NCI-H345 (cell line): Measurements from ENCODE around the gene LIPA.
"Not testable (repeated sequence)": the region's sequence is repeated elsewhere in the genome, so short reads cannot be mapped to it uniquely, and the experiment has no call there.

Experiments used
- DNase-seq: peaks from one replicate; lab custom pipeline; 2025; lab: John Stamatoyannopoulos, UW

The LIPA gene

DNA sequence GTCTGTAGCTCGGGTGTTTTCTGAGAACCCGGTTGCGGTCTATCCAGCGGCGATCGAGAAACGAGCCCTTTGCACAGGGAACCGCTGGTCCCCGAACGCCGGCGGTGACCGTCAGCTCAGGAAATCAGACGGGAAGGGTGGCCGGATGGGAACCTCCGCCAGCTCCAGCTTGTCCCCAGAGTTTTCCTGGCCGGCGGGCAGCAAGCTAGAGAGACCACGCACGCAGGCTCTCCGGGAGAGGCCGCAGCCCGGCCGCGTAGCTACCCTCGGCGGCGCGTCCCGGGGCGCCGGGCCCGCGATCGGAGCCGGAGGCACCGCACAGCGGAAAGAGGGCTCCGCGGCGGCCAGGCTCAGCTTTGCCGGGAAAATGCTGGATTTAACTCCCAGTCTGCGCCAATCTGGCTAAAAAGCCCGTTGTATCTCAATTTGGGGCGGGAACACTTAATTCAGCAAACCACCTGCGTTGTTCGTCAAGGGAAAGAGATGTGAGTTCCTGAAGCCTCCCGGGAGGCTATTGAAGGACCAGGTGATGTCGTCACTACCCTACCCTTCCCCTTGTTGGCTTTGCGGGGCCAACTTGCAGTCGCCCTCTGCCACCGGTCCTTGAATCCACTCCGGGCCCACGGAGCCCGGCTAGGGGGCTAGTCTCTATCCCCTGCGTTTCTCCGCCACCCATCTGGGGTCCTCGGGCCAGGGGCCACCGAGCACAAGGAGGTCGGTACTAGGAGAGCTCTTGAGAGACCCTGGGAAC lies 43.6 kb downstream of the LIPA start:
- peak; percentile 12 for DNase-seq

DNA sequence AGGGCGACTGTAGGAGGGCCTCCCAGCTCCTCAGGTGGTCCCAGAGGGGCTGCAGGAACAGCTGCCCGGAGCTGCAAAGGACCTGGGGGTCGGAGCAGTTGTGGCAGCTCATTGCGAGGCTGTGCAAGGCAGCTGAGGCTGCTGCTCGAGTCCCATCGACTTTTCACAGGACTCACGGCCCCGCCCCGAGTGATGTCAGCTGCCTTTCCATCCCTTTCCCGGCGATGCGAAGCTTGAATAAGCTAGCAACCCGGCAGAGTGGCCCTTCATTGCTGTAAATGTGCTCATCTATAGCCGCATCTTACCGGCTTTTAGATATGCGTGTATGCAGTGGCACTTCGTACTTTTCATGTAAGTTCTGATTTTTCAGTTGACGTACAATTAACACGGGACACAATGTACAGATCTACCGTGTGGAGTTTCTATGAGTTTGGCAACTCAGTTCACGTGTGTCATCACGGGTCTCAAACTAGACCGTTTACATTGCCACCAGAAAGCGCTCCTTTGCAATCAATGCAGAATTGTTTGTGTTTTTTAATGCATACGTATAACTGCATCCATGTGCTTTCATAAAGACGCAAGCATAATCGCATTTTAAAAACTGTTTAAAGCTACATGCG lies 44.3 kb downstream of the LIPA start, which contains the start of gene CH25H:
Gene CH25H, minus strand, starts transcription at position 137 of the 620 bp plus-strand sequence. Its CDS starts 25 bp downstream, at position 112.
- DNase-seq, result peak; percentile 50

DNA sequence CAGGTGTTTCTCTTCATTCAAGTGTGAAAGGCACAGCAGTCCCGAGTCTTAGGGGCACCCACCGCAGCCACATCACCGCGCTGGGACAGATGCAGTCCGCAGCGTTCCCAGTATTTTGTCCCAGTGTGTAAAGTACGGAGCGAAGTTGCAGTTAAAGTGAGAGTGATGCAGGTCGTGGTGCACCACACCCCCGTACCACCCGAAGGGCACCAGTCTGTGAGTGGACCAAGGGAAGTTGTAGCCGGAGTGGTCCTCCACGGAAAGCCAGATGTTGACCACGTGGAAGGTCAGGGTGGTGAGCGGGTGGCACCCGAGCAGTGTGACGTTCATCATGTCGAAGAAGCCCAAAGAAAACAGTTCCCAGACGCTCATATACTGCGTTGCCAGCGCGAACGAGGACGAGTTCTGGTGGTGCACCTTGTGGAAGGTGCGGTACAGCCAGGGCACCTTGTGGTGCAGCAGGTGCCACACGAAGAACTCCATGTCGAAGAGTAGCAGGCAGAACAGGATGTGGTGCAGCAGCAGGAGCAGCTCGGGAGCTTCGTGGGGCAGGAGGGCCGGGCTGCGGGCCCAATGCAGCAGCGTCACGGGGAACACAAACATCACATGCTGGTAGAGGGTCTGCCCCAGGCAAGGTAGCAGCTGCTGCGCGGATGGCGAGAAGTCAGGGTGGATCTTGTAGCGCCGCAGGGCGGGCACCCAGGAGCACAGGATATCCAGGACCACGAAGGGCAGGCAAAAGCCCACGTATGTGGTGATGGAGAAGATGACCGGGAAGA lies 45.0 kb downstream of the LIPA start:
- peak; percentile 17 for DNase-seq

DNA sequence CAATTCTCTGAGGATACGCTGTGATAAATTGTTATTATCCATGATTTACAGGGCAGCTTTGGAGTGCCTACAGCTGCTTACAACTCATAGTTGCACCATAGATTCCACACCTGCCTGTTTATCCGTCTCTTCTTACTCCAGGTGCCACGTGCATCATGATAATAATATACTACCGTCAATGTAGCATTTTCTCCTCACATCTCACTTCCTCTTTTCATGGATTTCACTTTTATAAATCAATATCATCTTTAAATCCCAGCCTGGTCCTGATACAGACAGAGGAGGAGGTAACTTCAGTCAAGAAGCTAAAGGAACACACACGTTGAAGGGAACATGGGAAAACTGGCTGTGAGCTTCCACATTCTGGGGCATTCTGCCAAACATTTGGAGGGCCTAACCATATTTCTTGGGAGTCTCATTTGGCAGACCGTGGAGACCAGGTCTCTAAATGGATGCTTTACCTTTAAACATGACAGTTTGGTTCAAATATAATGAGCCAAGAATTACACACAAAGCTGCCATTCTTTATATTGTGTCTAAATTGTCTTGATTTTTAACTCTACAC lies 46.9 kb downstream of the LIPA start:
- DNase-seq, result no peak

DNA sequence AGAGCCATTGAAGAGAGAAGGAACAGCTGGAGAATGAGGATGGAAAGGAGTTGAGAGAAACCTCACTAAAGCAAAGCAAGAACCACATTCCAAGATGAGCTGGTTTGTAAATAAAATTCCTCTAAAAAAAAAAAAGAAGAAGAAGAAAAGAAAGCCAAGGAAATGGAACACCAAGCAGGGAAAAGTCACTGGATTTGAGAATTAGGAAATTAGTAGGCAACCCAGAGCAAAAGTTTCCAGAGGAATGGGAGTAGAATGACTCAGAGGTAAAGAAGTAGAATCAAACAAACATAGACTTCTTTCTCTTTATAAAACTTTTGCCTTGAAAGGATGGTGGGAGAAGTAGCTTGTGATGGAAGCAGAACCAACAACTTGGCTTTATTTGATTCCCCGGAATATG lies 48.3 kb downstream of the LIPA start:
- no peak for DNase-seq

DNA sequence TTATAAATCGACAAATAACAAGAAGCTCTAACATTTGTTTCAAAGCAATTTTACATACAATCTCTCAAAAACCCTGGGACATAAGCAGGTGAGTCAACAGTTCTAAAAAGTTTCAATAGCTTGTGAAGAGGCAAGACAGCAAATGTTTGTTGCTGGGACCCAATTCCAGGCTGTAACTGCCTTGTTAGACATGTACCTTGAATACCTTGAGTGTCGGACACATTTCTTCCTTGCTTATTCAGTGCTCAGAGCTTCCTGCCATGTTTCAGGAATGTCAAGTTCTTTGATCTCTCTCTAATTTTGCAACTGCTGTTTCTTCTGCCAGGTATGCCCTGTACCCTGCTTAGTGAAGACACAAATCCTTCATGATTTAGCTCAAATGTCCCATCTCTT lies 49.5 kb downstream of the LIPA start:
- DNase-seq, result no peak

DNA sequence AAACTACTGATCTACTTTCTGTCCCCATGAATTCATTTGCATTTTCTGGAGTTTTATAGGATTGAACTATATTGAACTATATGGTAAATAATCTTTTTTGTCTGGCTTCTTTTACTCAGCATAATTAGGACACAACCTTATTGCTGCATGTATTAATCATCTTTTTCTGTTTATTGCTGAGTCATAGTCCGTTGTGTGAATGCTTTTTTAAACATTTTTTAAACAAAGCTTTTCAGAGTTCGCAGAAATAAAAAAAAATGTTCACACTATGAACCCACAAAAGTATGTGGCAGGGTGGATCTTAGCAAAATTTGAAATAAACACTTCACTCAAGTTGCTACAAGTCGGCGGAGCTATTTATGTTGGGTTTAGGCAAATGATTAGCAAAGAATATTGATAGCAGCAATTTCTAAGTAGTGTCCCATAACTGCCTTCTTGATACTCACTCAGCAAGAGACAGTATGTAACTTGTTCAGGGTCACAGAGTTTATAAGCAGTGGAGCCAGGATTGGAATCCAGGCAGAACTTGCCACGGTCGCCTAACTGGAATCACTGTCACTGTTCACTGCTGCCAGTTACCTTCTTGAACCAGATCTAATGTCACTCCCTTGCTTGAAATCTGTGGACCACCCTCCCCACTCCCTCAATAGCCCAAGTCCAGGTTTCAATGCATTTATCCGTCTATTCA lies 50.1 kb downstream of the LIPA start:
- no peak for DNase-seq

DNA sequence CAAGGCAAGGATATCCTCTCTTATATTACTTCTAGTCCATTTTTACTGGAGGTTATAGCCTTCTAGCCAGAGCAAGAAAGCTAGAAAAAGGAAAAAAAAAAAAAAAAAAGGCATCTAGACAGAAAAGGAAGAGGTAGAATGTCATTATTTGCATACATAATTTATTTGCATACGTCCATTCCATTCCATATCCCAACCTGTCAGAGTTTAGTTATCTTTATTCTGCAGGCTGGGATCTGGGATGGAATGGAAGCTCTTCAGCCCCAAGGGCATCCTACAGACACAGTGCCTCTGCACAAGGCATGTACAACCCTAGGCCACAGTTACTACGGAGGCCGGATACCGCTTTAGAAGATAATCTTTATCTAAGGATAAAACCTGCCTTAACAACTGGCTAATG lies 54.1 kb downstream of the LIPA start:
- no peak for DNase-seq

DNA sequence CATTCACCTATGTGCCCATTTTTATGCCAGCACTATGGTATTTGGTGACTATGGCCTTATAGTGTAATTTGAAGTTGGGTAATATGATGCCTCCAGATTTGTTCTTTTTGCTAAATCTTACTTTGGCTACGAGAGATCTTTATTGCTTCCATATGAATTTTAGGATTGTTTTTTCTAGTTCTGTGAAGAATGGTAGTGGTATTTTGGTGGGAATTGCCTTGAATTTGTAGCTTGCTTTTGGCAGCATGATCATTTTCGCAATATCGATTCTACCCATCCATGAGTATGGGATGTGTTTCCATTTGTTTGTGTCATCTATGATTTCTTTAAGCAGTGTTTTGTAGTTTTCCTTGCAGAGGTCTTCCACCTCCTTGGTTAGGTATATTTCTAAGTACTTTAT lies 60.3 kb downstream of the LIPA start:
- not testable (repeated sequence) for DNase-seq

DNA sequence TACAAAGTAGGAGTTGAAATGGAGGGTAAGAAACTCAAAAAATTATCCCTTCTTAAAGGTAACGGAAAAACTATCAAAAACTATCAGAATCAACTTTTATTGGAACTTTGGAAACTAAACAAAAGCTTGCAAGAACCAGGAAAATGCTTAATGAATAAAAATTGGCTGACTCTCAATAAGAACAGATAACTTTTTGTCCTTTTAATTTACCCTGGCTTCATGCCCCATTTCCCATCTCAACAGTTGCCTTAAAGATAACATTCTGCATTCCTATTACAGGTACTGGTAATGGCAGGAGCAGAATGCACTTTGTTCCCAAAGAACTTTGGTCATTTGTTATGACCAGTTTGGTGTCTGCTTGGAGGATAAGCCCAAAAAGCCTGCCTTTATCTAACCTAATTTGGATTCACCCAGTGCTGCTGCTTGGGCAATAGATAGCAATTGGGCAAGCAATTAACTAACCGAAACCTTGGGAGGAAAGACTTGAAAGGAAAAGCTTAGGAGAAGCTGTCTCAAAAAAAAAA lies 62.3 kb downstream of the LIPA start:
- DNase-seq, result no peak

DNA sequence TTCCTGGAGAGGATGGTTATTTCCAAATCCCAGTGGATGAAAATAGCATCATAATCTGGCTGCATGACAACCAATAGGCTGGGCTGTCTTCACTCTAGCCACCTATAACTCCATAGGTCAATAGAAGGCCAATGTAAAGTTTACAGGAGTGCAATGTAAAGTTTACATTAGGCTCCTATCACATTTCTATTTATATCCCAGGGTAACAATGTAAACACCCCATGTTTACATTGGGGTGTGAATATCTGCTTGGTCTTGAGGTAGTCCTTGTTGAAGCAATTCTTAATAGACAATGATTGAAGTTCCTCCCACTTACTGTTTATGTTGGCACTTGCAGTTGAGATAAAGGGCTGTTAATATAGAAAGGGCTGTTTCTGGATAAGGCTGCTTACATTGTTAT lies 65.9 kb downstream of the LIPA start:
- peak; percentile 20 for DNase-seq

DNA sequence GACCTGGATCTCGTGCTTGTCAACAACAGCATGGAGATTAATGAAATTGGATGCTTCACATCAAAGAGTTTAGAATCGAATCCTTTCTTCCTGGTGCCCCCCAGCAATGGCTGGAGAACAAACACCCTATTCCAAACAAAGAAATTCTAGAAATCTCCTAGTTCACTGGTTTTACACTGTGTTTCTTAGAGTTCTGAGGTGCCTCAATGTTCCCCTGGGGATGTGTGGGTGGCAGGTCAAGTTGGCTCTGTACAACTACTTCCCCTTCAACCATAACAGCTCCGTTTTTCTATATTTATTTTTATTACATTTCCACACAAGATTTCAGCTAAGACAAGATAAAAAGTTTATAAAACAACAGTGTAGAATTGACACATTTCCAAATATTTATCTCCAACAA lies 66.9 kb downstream of the LIPA start:
- DNase-seq, result no peak

DNA sequence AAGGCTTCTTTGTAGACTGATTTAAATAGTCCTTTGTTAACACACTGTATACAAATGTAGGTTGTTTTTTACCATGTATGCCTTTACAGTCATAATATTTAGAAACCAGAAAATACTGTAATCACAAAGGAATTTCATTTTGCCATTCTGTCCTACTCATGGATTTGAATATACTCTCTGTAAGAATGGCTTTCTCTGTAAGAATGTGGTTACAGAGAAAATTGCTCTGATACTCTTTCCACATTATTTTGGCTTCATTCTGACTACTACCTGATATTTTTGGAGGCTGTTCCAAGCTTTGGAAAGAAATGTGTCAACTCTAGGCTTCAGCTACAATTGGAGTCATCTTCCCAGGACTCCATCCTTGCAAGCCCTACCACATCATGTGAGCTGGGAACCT lies 68.0 kb downstream of the LIPA start:
- no peak for DNase-seq

DNA sequence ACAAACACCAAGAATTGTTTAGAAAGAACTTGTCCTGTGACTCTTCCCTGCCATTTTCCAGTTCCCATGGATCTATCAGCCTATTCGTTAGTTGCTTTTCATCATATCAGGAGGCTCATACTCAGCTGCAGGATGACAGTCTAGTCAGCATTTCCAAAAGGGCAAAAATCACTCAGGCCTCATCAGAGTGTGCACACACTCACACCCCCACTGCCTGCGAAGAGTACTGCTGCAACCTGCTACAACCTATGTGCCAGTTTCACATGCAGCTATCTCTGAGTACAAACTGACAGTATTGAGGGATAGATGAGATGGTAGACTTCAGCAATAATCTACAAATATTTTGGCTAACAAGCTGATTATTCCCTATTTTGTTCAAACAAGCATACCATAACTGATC lies 68.7 kb downstream of the LIPA start:
- no peak for DNase-seq

DNA sequence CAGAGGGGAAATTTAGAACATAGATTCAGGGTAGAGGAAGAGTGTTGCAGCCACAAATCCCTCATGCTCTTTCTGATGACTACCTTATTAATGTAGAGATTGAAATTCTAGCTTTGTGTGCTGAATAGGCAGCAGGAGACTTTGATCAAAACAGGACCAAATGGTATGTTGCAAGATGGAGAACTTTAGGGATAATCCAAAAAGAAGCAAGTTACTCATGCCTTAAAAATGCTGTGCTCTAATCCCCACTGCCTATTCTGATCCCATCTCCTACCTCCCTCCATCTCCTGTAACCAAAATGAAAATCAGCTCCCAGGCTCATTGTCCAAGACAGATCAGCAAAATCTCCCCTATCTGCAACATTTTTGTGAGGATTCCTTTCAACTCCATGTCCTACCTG lies 75.8 kb downstream of the LIPA start:
- DNase-seq, result no peak

DNA sequence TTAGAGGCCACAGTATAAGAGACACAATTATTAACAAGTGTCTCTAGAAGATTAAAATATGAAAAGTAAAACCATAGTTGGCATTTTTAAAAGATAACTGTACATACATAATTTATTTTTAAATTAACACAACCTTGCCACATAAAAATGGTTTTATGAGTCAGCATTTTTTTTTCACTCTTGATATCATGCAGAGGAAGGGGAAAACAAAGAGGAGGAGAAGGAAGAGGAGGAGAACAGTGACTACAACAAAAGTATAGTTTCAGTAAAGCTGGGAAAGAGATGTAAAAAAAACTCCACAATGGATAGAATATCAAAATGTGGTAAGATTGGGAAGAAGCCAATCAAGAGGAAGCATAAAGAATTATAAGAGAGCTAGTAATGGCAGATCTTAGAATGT lies 78.5 kb downstream of the LIPA start:
- DNase-seq, result no peak

DNA sequence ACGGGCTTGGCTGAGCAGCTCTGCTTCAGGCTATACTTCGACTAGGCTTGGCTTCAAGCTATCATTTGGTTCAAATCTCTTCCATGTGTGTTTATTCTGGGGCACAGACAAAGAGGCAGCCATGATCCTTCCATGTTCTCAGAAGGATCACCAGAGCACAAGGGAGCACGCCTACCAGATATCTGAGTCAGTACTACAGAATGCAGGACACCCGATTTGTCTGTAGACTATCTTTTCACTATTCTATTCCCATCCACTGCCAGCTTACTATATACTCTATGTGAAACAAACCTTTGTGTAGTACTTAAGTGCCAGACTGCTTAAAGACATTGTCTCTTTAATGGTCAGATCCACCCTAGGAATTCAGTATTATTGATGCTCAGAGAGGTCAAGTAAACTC lies 79.6 kb downstream of the LIPA start:
- DNase-seq, result no peak

DNA sequence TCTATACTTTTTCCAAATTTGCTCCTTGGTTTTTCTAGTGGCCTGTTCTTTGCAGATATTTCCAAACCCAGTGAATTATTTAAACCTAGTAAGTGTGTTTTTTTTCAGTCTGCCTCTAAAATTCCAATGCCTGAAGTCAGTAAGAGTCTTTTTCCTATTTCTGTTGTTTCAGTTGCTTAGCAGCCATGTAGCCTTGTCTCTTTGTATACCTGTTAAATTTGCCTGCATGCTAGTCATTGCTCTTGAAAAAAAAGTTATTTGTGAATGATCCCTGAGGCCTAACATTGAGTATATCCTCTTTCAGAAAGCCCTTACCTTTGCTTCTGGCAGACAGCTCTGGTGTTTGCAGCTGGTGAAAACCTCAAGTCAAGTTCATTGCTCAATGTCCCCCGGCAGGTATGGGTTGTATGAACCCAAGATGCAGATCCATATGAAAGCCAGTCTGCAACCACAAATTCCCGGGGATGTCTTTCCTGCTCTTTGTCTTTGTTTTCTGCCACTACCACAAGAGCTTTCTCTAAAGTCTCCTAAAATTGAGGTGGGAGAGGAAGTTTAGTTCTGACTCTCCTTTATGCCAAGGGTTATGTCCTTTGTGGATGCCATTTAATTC lies 80.2 kb downstream of the LIPA start:
- no peak for DNase-seq

DNA sequence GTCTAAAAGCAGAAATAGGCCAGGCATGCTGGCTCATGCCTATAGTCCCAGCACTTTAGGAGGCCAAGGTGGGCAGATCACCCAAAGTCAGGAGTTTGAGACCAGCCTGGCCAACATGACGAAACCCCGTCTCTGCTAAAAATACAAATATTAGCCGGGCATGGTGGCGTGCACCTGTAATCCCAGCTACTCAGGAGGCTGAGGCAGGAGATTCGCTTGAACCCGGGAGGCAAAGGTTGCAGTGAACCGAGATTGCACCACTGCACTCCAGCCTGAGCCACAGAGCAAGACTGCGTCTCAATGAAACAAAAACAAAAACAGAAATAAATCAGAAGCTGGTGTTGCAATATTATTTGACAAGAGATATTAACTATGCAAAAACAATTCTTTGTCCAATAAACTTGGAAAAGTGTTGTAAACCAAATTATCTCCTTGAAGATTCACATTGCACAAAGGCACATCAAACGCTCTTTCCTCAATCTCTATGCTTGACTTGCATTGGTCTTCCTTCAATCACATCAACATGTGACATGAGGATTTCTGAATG lies 83.1 kb downstream of the LIPA start:
- not testable (repeated sequence) for DNase-seq

DNA sequence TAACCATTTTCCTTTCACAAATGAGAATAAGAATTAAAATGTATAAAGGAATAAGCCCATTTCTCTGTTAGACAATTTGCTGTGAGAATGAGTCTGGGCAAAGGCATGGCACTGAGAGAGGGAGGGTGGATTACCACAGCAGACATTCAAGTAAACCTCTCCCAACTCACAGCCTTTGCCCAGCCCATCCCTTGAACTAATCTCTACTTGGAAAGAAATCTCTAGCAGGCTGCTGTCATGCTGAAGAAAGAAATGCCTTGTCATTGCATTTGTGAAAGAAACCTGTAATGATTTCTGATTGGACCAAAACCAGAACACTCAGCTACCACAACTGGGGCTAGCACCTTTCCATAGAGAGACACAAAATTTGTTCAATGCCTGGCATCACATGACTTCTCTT lies 83.7 kb downstream of the LIPA start:
- no peak for DNase-seq

DNA sequence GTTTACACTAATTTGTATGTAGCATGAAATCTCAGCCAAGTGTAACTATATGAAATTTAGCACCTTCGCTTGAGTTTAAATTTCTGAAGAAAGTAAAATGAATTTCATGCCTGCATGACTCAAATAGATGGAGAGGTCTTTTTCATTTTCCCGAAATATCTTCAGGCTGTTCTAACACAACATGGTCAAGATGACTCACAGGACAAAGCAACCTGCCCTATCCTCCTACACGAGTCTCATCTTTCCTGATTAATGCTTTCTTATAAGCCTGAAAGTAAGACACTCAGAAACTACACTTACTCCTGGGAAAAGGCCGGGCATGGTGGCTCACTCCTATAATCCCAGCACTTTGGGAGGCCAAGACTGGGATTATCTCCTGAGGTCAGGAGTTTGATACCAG lies 85.7 kb downstream of the LIPA start:
- no peak for DNase-seq
